H1 (cell line): Measurements from ENCODE around the gene EGR1. TPM values are rescaled to one million over a fixed set of nuclear protein-coding genes. Genes with fewer than 3 reads are reported as not detected.

Experiments
- CTCF ChIA-PET: fragments of 300-600 bp; sonication (Branson Sonifier 250); formaldehyde crosslinking; loops from one replicate; lab custom pipeline; 2021; ENCODE audit not compliant: partially characterized antibody; lab: Charles Lee
- POLR2A ChIA-PET: fragments of 300-600 bp; sonication (Branson Sonifier 250); formaldehyde crosslinking; loops from one replicate; lab custom pipeline; 2021; ENCODE audit warnings: inconsistent platforms; ENCODE audit not compliant: partially characterized antibody; lab: Charles Lee
- DNase-seq, 2 experiments: peaks; one replicate each; pipeline versions ENCODE4 v3.0.0 to v3.0.0-alpha.2; 2010 to 2022; ENCODE audit warnings: low spot score in 2 of 2, low read depth in 1 of 2, mixed read lengths in 1 of 2
- FAIRE-seq: peaks from 2 replicates; lab custom pipeline; 2011; peaks lifted over from hg19 to GRCh38; lab: Jason Lieb, UNC
- H2AFZ ChIP-seq: 2 replicates; pipeline ENCODE4 v1.8.1; 2012; ENCODE audit warnings: low read length, inconsistent platforms
- H2AK5ac ChIP-seq: 2 replicates; pipeline ENCODE4 v1.6.1; 2013; ENCODE audit warnings: low read depth, low read length
- H2BK120ac ChIP-seq: replicated peaks from 2 replicates; pipeline ENCODE3; 2013; ENCODE audit warnings: low read depth, low read length, inconsistent platforms
- H2BK12ac ChIP-seq: 2 replicates; pipeline ENCODE4 v1.6.1; 2013; ENCODE audit warnings: low read depth, low read length
- H2BK15ac ChIP-seq: 2 replicates; pipeline ENCODE4 v1.6.1; 2013; ENCODE audit warnings: low read length
- H2BK20ac ChIP-seq: 2 replicates; pipeline ENCODE4 v1.6.1; 2013; ENCODE audit warnings: low read length
- H2BK5ac ChIP-seq: 2 replicates; pipeline ENCODE4 v1.6.1; 2013; ENCODE audit warnings: low read depth, low read length
- H3K14ac ChIP-seq: 2 replicates; pipeline ENCODE4 v1.6.1; 2013; ENCODE audit warnings: inconsistent platforms; ENCODE audit not compliant: insufficient read length
- H3K18ac ChIP-seq: 2 replicates; pipeline ENCODE4 v1.6.1; 2013; ENCODE audit warnings: low read length; ENCODE audit errors: extremely low read depth
- H3K23ac ChIP-seq: 2 replicates; pipeline ENCODE4 v1.6.1; 2013; ENCODE audit warnings: inconsistent platforms; ENCODE audit not compliant: insufficient read length
- H3K23me2 ChIP-seq: 2 replicates; pipeline ENCODE4 v1.6.1; 2013; ENCODE audit warnings: low read depth, low read length
- H3K27ac ChIP-seq: 2 replicates; pipeline ENCODE4 v1.6.1; 2011; ENCODE audit warnings: low read depth, low read length, inconsistent platforms
- H3K27me3 ChIP-seq, 4 experiments: replicated peaks in 1 of 4; 1 replicate in 1 of 4; 2 replicates in 3 of 4; pipeline versions ENCODE4 v1.6.1 to v1.8.1; 2011 to 2013; ENCODE audit warnings: low read length in 3 of 4, mild to moderate bottlenecking in 3 of 4, inconsistent platforms in 2 of 4, mixed read lengths in 2 of 4, moderate library complexity in 1 of 4; ENCODE audit not compliant: control insufficient read depth in 3 of 4, insufficient read depth in 3 of 4; ENCODE audit errors: extremely low read depth in 1 of 4
- H3K36me3 ChIP-seq, 4 experiments: 2 replicates each; pipeline versions ENCODE4 v1.6.1 to v1.8.1; 2011 to 2013; ENCODE audit warnings: mild to moderate bottlenecking in 4 of 4, low read length in 3 of 4, moderate library complexity in 2 of 4, control low read depth in 1 of 4, inconsistent platforms in 1 of 4; ENCODE audit not compliant: insufficient read depth in 4 of 4, control insufficient read depth in 2 of 4
- H3K4ac ChIP-seq: replicated peaks from 2 replicates; pipeline ENCODE3; 2013; ENCODE audit warnings: low read length, low read depth, mixed read lengths, inconsistent platforms; ENCODE audit not compliant: insufficient read length
- H3K4me1 ChIP-seq, 4 experiments: replicated peaks in 1 of 4; 1 replicate in 1 of 4; 2 replicates in 3 of 4; pipeline versions ENCODE4 v1.6.1 to v1.8.1; 2011 to 2013; ENCODE audit warnings: low read length in 3 of 4, inconsistent platforms in 2 of 4, mixed read lengths in 1 of 4; ENCODE audit not compliant: insufficient read depth in 4 of 4, control insufficient read depth in 3 of 4
- H3K4me2 ChIP-seq, 2 experiments: 2 replicates each; pipeline versions ENCODE4 v1.6.1 to v1.8.1; 2011 to 2013; ENCODE audit warnings: low read depth in 2 of 2, low read length in 2 of 2, control low read depth in 1 of 2, inconsistent platforms in 1 of 2, mild to moderate bottlenecking in 1 of 2; ENCODE audit not compliant: insufficient read depth in 1 of 2
- H3K4me3 ChIP-seq, 4 experiments: fragments of 200-600, 300-600 bp in 1 of 4; sonication (generic), shearing (Covaris generic), sonication (Bioruptor Twin) in 1 of 4; 2 replicates each; pipeline versions ENCODE4 v1.5.1 to v1.8.1; 2011 to 2016; ENCODE audit warnings: low read length in 4 of 4, low read depth in 3 of 4, control low read depth in 2 of 4, inconsistent platforms in 2 of 4, mild to moderate bottlenecking in 2 of 4, mixed read lengths in 1 of 4, moderate library complexity in 1 of 4; ENCODE audit not compliant: insufficient read depth in 2 of 4; ENCODE audit errors: extremely low read depth in 1 of 4
- H3K56ac ChIP-seq: replicated peaks from 2 replicates; pipeline ENCODE3; 2013; ENCODE audit warnings: low read depth, mild to moderate bottlenecking, mixed read lengths, low read length, inconsistent platforms; ENCODE audit not compliant: insufficient read length
- H3K79me1 ChIP-seq: 2 replicates; pipeline ENCODE4 v1.6.1; 2013; ENCODE audit warnings: low read depth, low read length, control low read depth
- H3K79me2 ChIP-seq, 2 experiments: 2 replicates each; pipeline versions ENCODE4 v1.6.1 to v1.8.1; 2012 to 2013; ENCODE audit warnings: low read length in 2 of 2, mild to moderate bottlenecking in 2 of 2, inconsistent platforms in 1 of 2; ENCODE audit not compliant: insufficient read depth in 2 of 2, control insufficient read depth in 1 of 2
- H3K9ac ChIP-seq, 4 experiments: replicated peaks in 1 of 4; 1 replicate in 1 of 4; 2 replicates in 3 of 4; pipeline versions ENCODE4 v1.6.1 to v1.8.1; 2011 to 2013; ENCODE audit warnings: low read depth in 3 of 4, low read length in 3 of 4, control low read depth in 2 of 4, mild to moderate bottlenecking in 2 of 4, moderate library complexity in 2 of 4, inconsistent platforms in 1 of 4; ENCODE audit errors: extremely low read depth in 1 of 4
- H3K9me3 ChIP-seq, 2 experiments: 2 replicates each; pipeline versions ENCODE4 v1.6.1 to v1.8.1; 2012 to 2013; ENCODE audit warnings: mild to moderate bottlenecking in 2 of 2, moderate library complexity in 2 of 2, control low read depth in 1 of 2, inconsistent platforms in 1 of 2, low read depth in 1 of 2, low read length in 1 of 2, mixed read lengths in 1 of 2; ENCODE audit not compliant: insufficient read depth in 2 of 2
- H4K20me1 ChIP-seq, 2 experiments: replicated peaks in 1 of 2; 2 replicates each; pipeline versions ENCODE3 to v1.8.1; 2011 to 2013; ENCODE audit warnings: inconsistent platforms in 2 of 2, low read length in 2 of 2, mild to moderate bottlenecking in 1 of 2; ENCODE audit not compliant: insufficient read depth in 2 of 2, control insufficient read depth in 1 of 2
- H4K5ac ChIP-seq: 2 replicates; pipeline ENCODE4 v1.6.1; 2013; ENCODE audit warnings: low read length, low read depth, mixed read lengths, inconsistent platforms; ENCODE audit not compliant: insufficient read length
- H4K8ac ChIP-seq: 2 replicates; pipeline ENCODE4 v1.8.0; 2013; ENCODE audit warnings: mild to moderate bottlenecking, moderate library complexity, low read length, inconsistent platforms; ENCODE audit not compliant: insufficient read depth; ENCODE audit errors: extremely low read depth
- H4K91ac ChIP-seq: replicated peaks from 2 replicates; pipeline ENCODE3; 2013; ENCODE audit warnings: low read length, mixed read lengths, inconsistent platforms; ENCODE audit not compliant: insufficient read length
- ATF2 ChIP-seq: IDR thresholded peaks from 2 replicates; pipeline ENCODE4 v1.6.1; 2012; ENCODE audit warnings: low read length, inconsistent platforms
- EGR1 ChIP-seq: IDR thresholded peaks from 2 replicates; pipeline ENCODE4 v1.6.1; 2011; ENCODE audit warnings: low read depth, low read length, borderline replicate concordance
- NRF1 ChIP-seq: IDR thresholded peaks from 2 replicates; pipeline ENCODE4 v1.6.1; 2011; ENCODE audit warnings: mild to moderate bottlenecking, low read depth, low read length, improper control_type of control experiment
- POLR2A ChIP-seq, 2 experiments: IDR thresholded peaks; 1 replicate in 1 of 2; 2 replicates in 1 of 2; pipeline ENCODE4 v1.6.1; 2011; ENCODE audit warnings: low read depth in 2 of 2, low read length in 2 of 2, mild to moderate bottlenecking in 2 of 2; ENCODE audit errors: control extremely low read depth in 1 of 2
- POLR2AphosphoS5 ChIP-seq: IDR thresholded peaks from 2 replicates; pipeline ENCODE4 v1.6.1; 2011; ENCODE audit warnings: low read depth, low read length
- SP4 ChIP-seq: IDR thresholded peaks from 2 replicates; pipeline ENCODE4 v1.6.1; 2012; ENCODE audit warnings: low read length, inconsistent platforms
- TAF7 ChIP-seq: optimal IDR thresholded peaks from 2 replicates; pipeline ENCODE3; 2011; ENCODE audit warnings: low read depth, mild to moderate bottlenecking, inconsistent platforms, low read length, moderate library complexity, borderline replicate concordance
- USF2 ChIP-seq: IDR thresholded peaks from 2 replicates; pipeline ENCODE4 v1.6.1; 2011; ENCODE audit warnings: low read length, improper control_type of control experiment
- WGBS, 2 experiments: shearing (Covaris generic) in 1 of 2; methylation state at CpG; one replicate each; pipeline versions ENCODE4 v1.1.6 to v1.1.7; 2013 to 2015; ENCODE audit warnings: low lambda C conversion rate in 2 of 2, mixed read lengths in 2 of 2, inconsistent platforms in 1 of 2, low coverage in 1 of 2, missing lambda C conversion rate in 1 of 2; ENCODE audit not compliant: insufficient replicate concordance in 2 of 2, insufficient coverage in 1 of 2, insufficient read length in 1 of 2; ENCODE audit errors: extremely low coverage in 1 of 2, missing lambda C conversion rate in 1 of 2; 5-methylcytosine and 5-hydroxymethylcytosine counted together
- polyA plus RNA-seq, 7 experiments: library from polyadenylated mRNA; depleted of rRNA in 3 of 7; stranded (reverse) in 5 of 7; unstranded in 2 of 7; fragments of >200 nt in 5 of 7; fragments of 200-250 nt in 2 of 7; gene quantifications; 1 replicate in 5 of 7; 2 replicates in 1 of 7; 4 replicates in 1 of 7; pipeline versions ENCODE4 v1.2.1 to v1.2.3, GENCODE V29; 2011 to 2013; ENCODE audit warnings: missing spikeins in 2 of 7, mixed read lengths in 2 of 7
- total RNA-seq: library from RNA; stranded (reverse); fragmentation: NEBNext Ultra II Directional; extraction: Animal tissue kit (Norgen Biotek cat#: 25700); gene quantifications from 2 replicates; pipeline ENCODE4 v1.2.1, GENCODE V29; 2021

Gene EGR1
- total and polyA plus RNA-seq, 2 of the 8 experiments (the other 6 are each of a cell fraction or from before 2014, with no cell fraction given) = 16.2 to 35.5 TPM

GRCh38 chr5:138466900-138467710 is 1.8 kb downstream of the EGR1 start:
- ChIA-PET POLR2A (interaction anchor here (0.9 to 15.1 kb wide), 14 partner anchors 10 to 875 kb away, joined by 3 to 294 read pairs (median 30); partner anchors contain the start of genes ETF1, HSPA9, KDM3B and PAIP2), CTCF (interaction anchor here (1.4 to 24.9 kb wide), 8 partner anchors 10 to 114 kb away, joined by 3 to 532 read pairs (median 6); partner anchors contain the start of genes ETF1 and KDM3B)
- H3K79me1 ChIP-seq = no peaks in the 10 kb centered on the region; the same call in 1 of the 2 replicates
- no peak overlapping the region for H3K4ac ChIP-seq
- no peaks in the 10 kb centered on the region for H3K9me3 ChIP-seq
- H3K27ac ChIP-seq = no peak overlapping the region
- peaks cover 11 to 16% of the 10 kb centered on the region in 2 experiments for H4K20me1 ChIP-seq
- no peak overlapping the region for H2AFZ ChIP-seq
- H4K91ac ChIP-seq = no peak overlapping the region
- H4K8ac ChIP-seq = peak overlapping the region; percentile 76
- peak overlapping the region; percentile 81 to 90 (median 88); a peak in 7 of 8 replicates for H3K4me3 ChIP-seq
- no peak overlapping the region for H2AK5ac ChIP-seq
- H3K14ac ChIP-seq = no peak overlapping the region
- H3K79me2 ChIP-seq = peaks cover 0 to 4% of the 10 kb centered on the region in 2 experiments; a peak in 1 of 4 replicates
- no peak overlapping the region for H2BK120ac ChIP-seq
- peak overlapping the region in 1 of 4 experiments; percentile 13; a peak in 3 of 7 replicates for H3K9ac ChIP-seq
- no peak overlapping the region for H3K18ac ChIP-seq
- H3K4me2 ChIP-seq = peak overlapping the region; percentile 80 to 97
- no peak overlapping the region for H2BK15ac ChIP-seq
- no peak overlapping the region for H3K56ac ChIP-seq
- peaks cover 19% of the 10 kb centered on the region for H3K23me2 ChIP-seq
- no peak overlapping the region for H2BK5ac ChIP-seq
- peaks cover 0 to 18% (median 4%) of the 10 kb centered on the region in 4 experiments; a peak in 5 of 8 replicates for H3K36me3 ChIP-seq
- H4K5ac ChIP-seq = no peak overlapping the region
- H3K27me3 ChIP-seq = peaks cover 0 to 15% (median 13%) of the 10 kb centered on the region in 4 experiments; a peak in 5 of 7 replicates
- no peak overlapping the region for H2BK20ac ChIP-seq
- FAIRE-seq (no peak), DNase-seq (peak in 1 of 2 experiments; percentile 19)
- 95% methylated on average over 45 of the region's 45 CpGs; no CpG with 5 or more reads in 1 of the 2 experiments for WGBS, 2 experiments
- peaks cover under 1 to 9% (median 5%) of the 10 kb centered on the region in 4 experiments for H3K4me1 ChIP-seq
- H3K23ac ChIP-seq = no peak overlapping the region
- 0 out of 2 replicates have a peak overlapping the region, but pooled peaks have one; percentile 27 for H2BK12ac ChIP-seq
- no peak for TF ChIP-seq EGR1
- peak; percentile 46; the same call in 1 of the 2 replicates for TF ChIP-seq USF2
- peak; percentile 56 for TF ChIP-seq ATF2
- TF ChIP-seq NRF1 = no peak
- TF ChIP-seq POLR2A (IDR thresholded peaks at IDR 0.05; ENCODE audit: control extremely low read depth in 1 of 2, low read depth in 2 of 2, low read length in 2 of 2) = peak in 1 of 2 experiments; percentile 74; a peak in 2 of 3 replicates
- TF ChIP-seq TAF7 = peak; percentile 86
- TF ChIP-seq POLR2AphosphoS5 = peak; percentile 99
- TF ChIP-seq SP4 = 0 out of 2 replicates have a peak, but pooled peaks have one; percentile 30
